Measurements from ENCODE around the gene PEPD. TPM values are rescaled to one million over a fixed set of nuclear protein-coding genes. Genes with fewer than 3 reads are reported as not detected.
"Not testable (repeated sequence)": the region's sequence is repeated elsewhere in the genome, so short reads cannot be mapped to it uniquely, and the experiment has no call there.

PEPD gene
- total RNA-seq, 4 donors from 2014 or later, result 92.6 to 323 (median 218) TPM

GRCh38 chr19:33496038-33496895 is 25.3 kb downstream of the PEPD start:
- H3K27ac ChIP-seq, result no peak overlapping the region
- H3K4me1 ChIP-seq, result no peaks in the 10 kb centered on the region
- no peak for DNase-seq
- intact Hi-C loops (cut with DNase I; ENCODE audit: low total_unique reads) (no loop called here), in situ Hi-C loops (cut with MboI; ENCODE audit: low pct_ligation_motif_present in 1 of 4, low pct_unique_long_range_greater_than_20kb in 1 of 4, low sequenced_read_pairs in 3 of 4) (no loop called here)
- WGBS, 2 donors (ENCODE audit: low coverage in 1 of 2), result 93% methylated on average over 28 of the region's 29 CpGs; no CpG with 5 or more reads in 1 of the 2 donors
- H3K36me3 ChIP-seq, result peaks cover 0 to 5% (median 0%) of the 10 kb centered on the region in 4 donors
- TF ChIP-seq CTCF (IDR thresholded peaks at IDR 0.05) (no peak), POLR2AphosphoS5 (IDR thresholded peaks at IDR 0.05) (no peak), EP300 (IDR thresholded peaks at IDR 0.05; ENCODE audit: low read depth) (no peak), POLR2A (IDR thresholded peaks at IDR 0.05) (no peak)
- no peak overlapping the region for H3K4me3 ChIP-seq
- H3K27me3 ChIP-seq, result no peaks in the 10 kb centered on the region
- H3K9me3 ChIP-seq, result no peaks in the 10 kb centered on the region

GRCh38 chr19:33493401-33494275 is 28.0 kb downstream of the PEPD start:
- Histone ChIP-seq H3K4me3 (no peak overlapping the region), H3K27me3 (no peaks in the 10 kb centered on the region), H3K4me1 (no peaks in the 10 kb centered on the region), H3K27ac (no peak overlapping the region), H3K36me3 (no peaks in the 10 kb centered on the region), H3K9me3 (no peaks in the 10 kb centered on the region)
- intact Hi-C loops (cut with DNase I; ENCODE audit: low total_unique reads), result no loop called here
- in situ Hi-C loops (cut with MboI; ENCODE audit: low pct_ligation_motif_present in 1 of 4, low pct_unique_long_range_greater_than_20kb in 1 of 4, low sequenced_read_pairs in 3 of 4), result no loop called here
- TF ChIP-seq POLR2A (IDR thresholded peaks at IDR 0.05) (no peak), POLR2AphosphoS5 (IDR thresholded peaks at IDR 0.05) (no peak), EP300 (IDR thresholded peaks at IDR 0.05; ENCODE audit: low read depth) (no peak), CTCF (IDR thresholded peaks at IDR 0.05) (no peak)
- WGBS, 2 donors (ENCODE audit: low coverage in 1 of 2), result 94 to 95% methylated on average over 4 to 14 of the region's 14 CpGs
- no peak for DNase-seq

GRCh38 chr19:33492951-33493350 is 28.6 kb downstream of the PEPD start:
- 90 to 100% methylated on average over 1 to 8 of the region's 8 CpGs for WGBS, 2 donors (ENCODE audit: low coverage in 1 of 2)
- no peak overlapping the region for H3K27ac ChIP-seq
- intact Hi-C loops (cut with DNase I; ENCODE audit: low total_unique reads) (no loop called here), in situ Hi-C loops (cut with MboI; ENCODE audit: low pct_ligation_motif_present in 1 of 4, low pct_unique_long_range_greater_than_20kb in 1 of 4, low sequenced_read_pairs in 3 of 4) (no loop called here)
- no peaks in the 10 kb centered on the region for H3K9me3 ChIP-seq
- no peaks in the 10 kb centered on the region for H3K36me3 ChIP-seq
- H3K4me3 ChIP-seq, result no peak overlapping the region
- TF ChIP-seq CTCF (IDR thresholded peaks at IDR 0.05) (no peak), EP300 (IDR thresholded peaks at IDR 0.05; ENCODE audit: low read depth) (no peak), POLR2AphosphoS5 (IDR thresholded peaks at IDR 0.05) (no peak), POLR2A (IDR thresholded peaks at IDR 0.05) (no peak)
- H3K27me3 ChIP-seq, result no peaks in the 10 kb centered on the region
- no peaks in the 10 kb centered on the region for H3K4me1 ChIP-seq
- DNase-seq, result no peak

- 93 to 100% methylated on average over 2 to 7 of the region's 7 CpGs for WGBS, 2 donors (ENCODE audit: low coverage in 1 of 2)
Observed at GRCh38 chr19:33492090-33492489, 29.5 kb downstream of the PEPD start.

GRCh38 chr19:33490596-33490995 is 31.0 kb downstream of the PEPD start:
- DNase-seq; H3K27ac ChIP-seq; H3K4me1 ChIP-seq; H3K4me3 ChIP-seq; H3K9me3 ChIP-seq; in situ Hi-C loops (cut with MboI; ENCODE audit: low pct_ligation_motif_present in 1 of 4, low pct_unique_long_range_greater_than_20kb in 1 of 4, low sequenced_read_pairs in 3 of 4); H3K27me3 ChIP-seq; intact Hi-C loops (cut with DNase I; ENCODE audit: low total_unique reads); H3K36me3 ChIP-seq: not testable (repeated sequence)
- 97% methylated on average over 5 to 8 of the region's 8 CpGs for WGBS, 2 donors (ENCODE audit: low coverage in 1 of 2)

More at GRCh38 chr19:33492090-33492489, 29.5 kb downstream of the PEPD start:
- no peaks in the 10 kb centered on the region for H3K9me3 ChIP-seq
- DNase-seq, result no peak
- H3K4me3 ChIP-seq, result no peak overlapping the region
- in situ Hi-C loops (cut with MboI; ENCODE audit: low pct_ligation_motif_present in 1 of 4, low pct_unique_long_range_greater_than_20kb in 1 of 4, low sequenced_read_pairs in 3 of 4) (no loop called here), intact Hi-C loops (cut with DNase I; ENCODE audit: low total_unique reads) (no loop called here)
- no peaks in the 10 kb centered on the region for H3K36me3 ChIP-seq
- H3K4me1 ChIP-seq, result no peaks in the 10 kb centered on the region
- no peaks in the 10 kb centered on the region for H3K27me3 ChIP-seq
- TF ChIP-seq EP300 (IDR thresholded peaks at IDR 0.05; ENCODE audit: low read depth) (no peak), POLR2A (IDR thresholded peaks at IDR 0.05) (no peak), POLR2AphosphoS5 (IDR thresholded peaks at IDR 0.05) (no peak), CTCF (IDR thresholded peaks at IDR 0.05) (no peak)
- H3K27ac ChIP-seq, result no peak overlapping the region

Data from transverse colon (tissue), 4 donors.